HepG2 (cell line): ENCODE data around the gene DAAM1.

ENCODE experiments used
- ATF2 ChIP-seq: sonication (generic); formaldehyde crosslinking; IDR thresholded peaks from 2 replicates; pipeline ENCODE4 v1.4.0; 2020; ENCODE audit warnings: missing genetic modification reagents
- HNRNPL ChIP-seq: fragments of 200-400 bp; formaldehyde crosslinking; IDR thresholded peaks from 2 replicates; pipeline ENCODE4 v1.6.1; 2017; ENCODE audit warnings: mild to moderate bottlenecking, low read depth, low read length
- MAFG ChIP-seq: sonication (generic); formaldehyde crosslinking; IDR thresholded peaks from 2 replicates; pipeline ENCODE4 v1.5.1; 2020; ENCODE audit warnings: mild to moderate bottlenecking, missing genetic modification reagents
- MAFK ChIP-seq, 2 experiments: IDR thresholded peaks in 1 of 2; conservative IDR thresholded peaks in 1 of 2; 2 replicates each; pipeline ENCODE4 v1.6.1; 2011; ENCODE audit warnings: improper control_type of control experiment in 2 of 2, low read length in 2 of 2
- POLR2A ChIP-seq, 2 experiments: IDR thresholded peaks; 2 replicates each; pipeline ENCODE4 v1.6.1; 2011; ENCODE audit warnings: low read depth in 2 of 2, low read length in 2 of 2, mild to moderate bottlenecking in 1 of 2, moderate library complexity in 1 of 2; ENCODE audit not compliant: insufficient read depth in 1 of 2
- RAD21 ChIP-seq: fragments of 450-650 bp; formaldehyde crosslinking; IDR thresholded peaks from 2 replicates; pipeline ENCODE4 v1.5.0; 2020; ENCODE audit warnings: mild to moderate bottlenecking
- RFX5 ChIP-seq: IDR thresholded peaks from 2 replicates; pipeline ENCODE4 v1.6.1; 2011; ENCODE audit warnings: low read depth, low read length, improper control_type of control experiment
- SIN3A ChIP-seq: IDR thresholded peaks from 2 replicates; pipeline ENCODE4 v1.6.1; 2011; ENCODE audit warnings: low read depth, mild to moderate bottlenecking, control low read depth, low read length, borderline replicate concordance
- SMARCC2 ChIP-seq: fragments of 450-650 bp; IDR thresholded peaks from 2 replicates; pipeline ENCODE4 v1.6.1; 2017; ENCODE audit warnings: antibody characterized with exemption, mild to moderate bottlenecking
- TGIF2 ChIP-seq: IDR thresholded peaks from 2 replicates; pipeline ENCODE4 v1.6.1; 2016; ENCODE audit warnings: control low read depth, missing compliant biosample characterization
- ZNF318 ChIP-seq: sonication (generic); formaldehyde crosslinking; IDR thresholded peaks from 2 replicates; pipeline ENCODE4 v1.4.0; 2020; ENCODE audit warnings: mild to moderate bottlenecking, missing genetic modification reagents
- ZNF501 ChIP-seq: sonication (generic); formaldehyde crosslinking; IDR thresholded peaks from 2 replicates; pipeline ENCODE4 v1.5.1; 2020; ENCODE audit warnings: mild to moderate bottlenecking, moderate library complexity, missing genetic modification reagents
- TF ChIP-seq, protein P1 (sequence below): sonication (generic); formaldehyde crosslinking; IDR thresholded peaks from 2 replicates; pipeline ENCODE4 v1.5.0; 2020; ENCODE audit warnings: mild to moderate bottlenecking, missing genetic modification reagents, moderate library complexity
- TF ChIP-seq, protein P2 (sequence below): sonication (generic); formaldehyde crosslinking; IDR thresholded peaks from 2 replicates; pipeline ENCODE4 v1.8.1; 2023; ENCODE audit warnings: mild to moderate bottlenecking, missing genetic modification reagents, borderline replicate concordance

- TF ChIP-seq, protein P1, sequence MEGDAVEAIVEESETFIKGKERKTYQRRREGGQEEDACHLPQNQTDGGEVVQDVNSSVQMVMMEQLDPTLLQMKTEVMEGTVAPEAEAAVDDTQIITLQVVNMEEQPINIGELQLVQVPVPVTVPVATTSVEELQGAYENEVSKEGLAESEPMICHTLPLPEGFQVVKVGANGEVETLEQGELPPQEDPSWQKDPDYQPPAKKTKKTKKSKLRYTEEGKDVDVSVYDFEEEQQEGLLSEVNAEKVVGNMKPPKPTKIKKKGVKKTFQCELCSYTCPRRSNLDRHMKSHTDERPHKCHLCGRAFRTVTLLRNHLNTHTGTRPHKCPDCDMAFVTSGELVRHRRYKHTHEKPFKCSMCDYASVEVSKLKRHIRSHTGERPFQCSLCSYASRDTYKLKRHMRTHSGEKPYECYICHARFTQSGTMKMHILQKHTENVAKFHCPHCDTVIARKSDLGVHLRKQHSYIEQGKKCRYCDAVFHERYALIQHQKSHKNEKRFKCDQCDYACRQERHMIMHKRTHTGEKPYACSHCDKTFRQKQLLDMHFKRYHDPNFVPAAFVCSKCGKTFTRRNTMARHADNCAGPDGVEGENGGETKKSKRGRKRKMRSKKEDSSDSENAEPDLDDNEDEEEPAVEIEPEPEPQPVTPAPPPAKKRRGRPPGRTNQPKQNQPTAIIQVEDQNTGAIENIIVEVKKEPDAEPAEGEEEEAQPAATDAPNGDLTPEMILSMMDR (CRISPR knock-in tag) = no peak
- TF ChIP-seq POLR2A (IDR thresholded peaks at IDR 0.05; ENCODE audit: insufficient read depth in 1 of 2, low read depth in 2 of 2, low read length in 2 of 2) (no peak), RFX5 (no peak), ATF2 (no peak), SIN3A (no peak), SMARCC2 (no peak), HNRNPL (no peak), ZNF318 (CRISPR knock-in tag) (no peak), ZNF501 (CRISPR knock-in tag) (no peak), RAD21 (no peak), MAFG (no peak), MAFK (conservative IDR thresholded peaks at IDR 0.05 in 1 of 2, IDR thresholded peaks at IDR 0.05 in 1 of 2; ENCODE audit: low read length in 2 of 2) (no peak), TGIF2 (no peak)
- TF ChIP-seq, protein P2, sequence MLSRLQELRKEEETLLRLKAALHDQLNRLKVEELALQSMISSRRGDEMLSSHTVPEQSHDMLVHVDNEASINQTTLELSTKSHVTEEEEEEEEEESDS = no peak
Observed at GRCh38 chr14:59377491-59377890, 189.0 kb downstream of the DAAM1 start.
